ENCODE measurements around the gene CACTIN.

CACTIN gene

GRCh38 chr19:3656747-3657394, 30.3 kb upstream of the CACTIN start:
- Histone ChIP-seq H3F3A (ENCODE audit: insufficient read depth, low read length) (no peaks in the 10 kb centered on the region), H3K4me1 (ENCODE audit: low read length) (no peaks in the 10 kb centered on the region), H3K4me3 (ENCODE audit: low read length) (no peak overlapping the region), H3K27me3 (replicated peaks; ENCODE audit: insufficient read depth, low read length) (no peaks in the 10 kb centered on the region), H2AFZ (ENCODE audit: low read length) (no peak overlapping the region), H3K9me2 (replicated peaks; ENCODE audit: insufficient read depth, low read length) (no peaks in the 10 kb centered on the region), H4K20me1 (ENCODE audit: insufficient read depth, low read length) (no peaks in the 10 kb centered on the region), H3K4me2 (ENCODE audit: low read depth, low read length) (no peak overlapping the region), H3K27ac (ENCODE audit: low read length) (no peak overlapping the region), H3K79me2 (ENCODE audit: low read length) (no peaks in the 10 kb centered on the region), H3K9me3 (replicated peaks; ENCODE audit: insufficient read depth, low read length) (no peaks in the 10 kb centered on the region), H3K36me3 (replicated peaks; ENCODE audit: insufficient read depth, low read length) (no peaks in the 10 kb centered on the region), H3K9ac (ENCODE audit: low read length) (no peak overlapping the region)
- DNase-seq: no peak
- TF ChIP-seq, protein P1, sequence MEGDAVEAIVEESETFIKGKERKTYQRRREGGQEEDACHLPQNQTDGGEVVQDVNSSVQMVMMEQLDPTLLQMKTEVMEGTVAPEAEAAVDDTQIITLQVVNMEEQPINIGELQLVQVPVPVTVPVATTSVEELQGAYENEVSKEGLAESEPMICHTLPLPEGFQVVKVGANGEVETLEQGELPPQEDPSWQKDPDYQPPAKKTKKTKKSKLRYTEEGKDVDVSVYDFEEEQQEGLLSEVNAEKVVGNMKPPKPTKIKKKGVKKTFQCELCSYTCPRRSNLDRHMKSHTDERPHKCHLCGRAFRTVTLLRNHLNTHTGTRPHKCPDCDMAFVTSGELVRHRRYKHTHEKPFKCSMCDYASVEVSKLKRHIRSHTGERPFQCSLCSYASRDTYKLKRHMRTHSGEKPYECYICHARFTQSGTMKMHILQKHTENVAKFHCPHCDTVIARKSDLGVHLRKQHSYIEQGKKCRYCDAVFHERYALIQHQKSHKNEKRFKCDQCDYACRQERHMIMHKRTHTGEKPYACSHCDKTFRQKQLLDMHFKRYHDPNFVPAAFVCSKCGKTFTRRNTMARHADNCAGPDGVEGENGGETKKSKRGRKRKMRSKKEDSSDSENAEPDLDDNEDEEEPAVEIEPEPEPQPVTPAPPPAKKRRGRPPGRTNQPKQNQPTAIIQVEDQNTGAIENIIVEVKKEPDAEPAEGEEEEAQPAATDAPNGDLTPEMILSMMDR (IDR thresholded peaks at IDR 0.05; ENCODE audit: low read length): no peak
- TF ChIP-seq EZH2phosphoT487 (IDR thresholded peaks at IDR 0.05; ENCODE audit: low read length) (no peak), EZH2 (optimal IDR thresholded peaks at IDR 0.05; ENCODE audit: low read depth, low read length) (no peak)

GRCh38 chr19:3656073-3656746, 29.6 kb upstream of the CACTIN start:
- Histone ChIP-seq H3K27ac (ENCODE audit: low read length) (no peak overlapping the region), H3K9ac (ENCODE audit: low read length) (no peak overlapping the region)

GRCh38 chr19:3655402-3656072, 28.9 kb upstream of the CACTIN start:
- TF ChIP-seq EZH2 (optimal IDR thresholded peaks at IDR 0.05; ENCODE audit: low read depth, low read length) (no peak), EZH2phosphoT487 (IDR thresholded peaks at IDR 0.05; ENCODE audit: low read length) (no peak)
- TF ChIP-seq, protein P1 (IDR thresholded peaks at IDR 0.05; ENCODE audit: low read length): no peak
- no peak overlapping the region for H3K4me3 ChIP-seq (ENCODE audit: low read length)

More at GRCh38 chr19:3656073-3656746, 29.6 kb upstream of the CACTIN start:
- Histone ChIP-seq H2AFZ (ENCODE audit: low read length) (no peak overlapping the region), H3K36me3 (replicated peaks; ENCODE audit: insufficient read depth, low read length) (no peaks in the 10 kb centered on the region), H3K79me2 (ENCODE audit: low read length) (no peaks in the 10 kb centered on the region), H4K20me1 (ENCODE audit: insufficient read depth, low read length) (no peaks in the 10 kb centered on the region), H3K4me3 (ENCODE audit: low read length) (no peak overlapping the region), H3K9me2 (replicated peaks; ENCODE audit: insufficient read depth, low read length) (no peaks in the 10 kb centered on the region), H3K27me3 (replicated peaks; ENCODE audit: insufficient read depth, low read length) (no peaks in the 10 kb centered on the region), H3K4me1 (ENCODE audit: low read length) (no peaks in the 10 kb centered on the region), H3K9me3 (replicated peaks; ENCODE audit: insufficient read depth, low read length) (no peaks in the 10 kb centered on the region), H3F3A (ENCODE audit: insufficient read depth, low read length) (no peaks in the 10 kb centered on the region), H3K4me2 (ENCODE audit: low read depth, low read length) (no peak overlapping the region)
- no peak for TF ChIP-seq EZH2phosphoT487 (IDR thresholded peaks at IDR 0.05; ENCODE audit: low read length)
- TF ChIP-seq EZH2 (optimal IDR thresholded peaks at IDR 0.05; ENCODE audit: low read depth, low read length): no peak
- TF ChIP-seq, protein P1 (IDR thresholded peaks at IDR 0.05; ENCODE audit: low read length): no peak
- DNase-seq: no peak

More at GRCh38 chr19:3655402-3656072, 28.9 kb upstream of the CACTIN start:
- no peaks in the 10 kb centered on the region for H3K4me1 ChIP-seq (ENCODE audit: low read length)
- H3K9me2 ChIP-seq (replicated peaks; ENCODE audit: insufficient read depth, low read length): no peaks in the 10 kb centered on the region
- DNase-seq: no peak
- no peaks in the 10 kb centered on the region for H3K36me3 ChIP-seq (replicated peaks; ENCODE audit: insufficient read depth, low read length)
- no peak overlapping the region for H2AFZ ChIP-seq (ENCODE audit: low read length)
- no peaks in the 10 kb centered on the region for H3K79me2 ChIP-seq (ENCODE audit: low read length)
- H3K27ac ChIP-seq (ENCODE audit: low read length): no peak overlapping the region
- H3K9me3 ChIP-seq (replicated peaks; ENCODE audit: insufficient read depth, low read length): no peaks in the 10 kb centered on the region
- H3K4me2 ChIP-seq (ENCODE audit: low read depth, low read length): no peak overlapping the region
- H3K9ac ChIP-seq (ENCODE audit: low read length): no peak overlapping the region
- H3K27me3 ChIP-seq (replicated peaks; ENCODE audit: insufficient read depth, low read length): no peaks in the 10 kb centered on the region
- H3F3A ChIP-seq (ENCODE audit: insufficient read depth, low read length): no peaks in the 10 kb centered on the region
- H4K20me1 ChIP-seq (ENCODE audit: insufficient read depth, low read length): no peaks in the 10 kb centered on the region
